Gastrocnemius medialis (tissue), 4 donors: Measurements from ENCODE around the gene SPATA31C2.

ENCODE experiments used
- CTCF ChIP-seq, 5 experiments: fragments of 450-650 bp in 3 of 5; fragments of 200-600 bp in 2 of 5; sonication (generic) in 2 of 5; IDR thresholded peaks in 4 of 5; conservative IDR thresholded peaks in 1 of 5; 1 replicate in 4 of 5; 2 replicates in 1 of 5; pipeline ENCODE4 v1.5.1; 2016 to 2019; ENCODE audit warnings: antibody characterized with exemption in 5 of 5, mild to moderate bottlenecking in 3 of 5, moderate library complexity in 3 of 5
- POLR2A ChIP-seq, 2 donors: fragments of 450-650 bp; IDR thresholded peaks; one replicate each; pipeline ENCODE4 v1.6.1; 2017; ENCODE audit warnings: antibody characterized with exemption in 2 of 2, mild to moderate bottlenecking in 2 of 2, moderate library complexity in 2 of 2

- no peak for TF ChIP-seq POLR2A (IDR thresholded peaks at IDR 0.05)
- no peak for TF ChIP-seq CTCF (IDR thresholded peaks at IDR 0.05 in 4 of 5, conservative IDR thresholded peaks at IDR 0.05 in 1 of 5)
Measured at GRCh38 chr9:88087906-88088305, 50.4 kb downstream of the SPATA31C2 start.
